A673 (cell line): Measurements from ENCODE around the gene S100G.

Source experiments
- CTCF ChIP-seq: fragments of 300-800, 200-600 bp; sonication (generic); conservative IDR thresholded peaks from 2 replicates; pipeline ENCODE4 v1.5.1; 2017; ENCODE audit warnings: low read depth, mild to moderate bottlenecking, antibody characterized with exemption, low read length, moderate library complexity, mixed read lengths
- EZH2 ChIP-seq: fragments of 200-600 bp; sonication (generic); IDR thresholded peaks from 2 replicates; pipeline ENCODE4 v1.6.1; 2017; ENCODE audit warnings: borderline replicate concordance, low read depth, mild to moderate bottlenecking, mixed read lengths, antibody characterized with exemption, low read length; ENCODE audit not compliant: poor library complexity, severe bottlenecking

- no peak for TF ChIP-seq CTCF
- TF ChIP-seq EZH2: no peak
Observed at GRCh38 chrX:16653424-16653823, 3.5 kb downstream of the S100G start.
